ENCODE measurements around the gene SLC22A15.
A peak's percentile ranks its signal among the peaks of the same experiment; 100 is the strongest.
"Not testable (repeated sequence)": the region's sequence is repeated elsewhere in the genome, so short reads cannot be mapped to it uniquely, and the experiment has no call there.

The SLC22A15 gene

GRCh38 chr1:115982400-115982799 is 6.1 kb downstream of the SLC22A15 start:
- no peak for TF ChIP-seq POLR2A (IDR thresholded peaks at IDR 0.05; ENCODE audit: extremely low read depth, insufficient read length)
- TF ChIP-seq MAX (IDR thresholded peaks at IDR 0.05; ENCODE audit: low read depth, low read length) = no peak
- TF ChIP-seq CTCF (IDR thresholded peaks at IDR 0.05; ENCODE audit: low read depth, low read length) = no peak
- no peak; the same call in 1 of the 2 replicates for TF ChIP-seq MYC (IDR thresholded peaks at IDR 0.05; ENCODE audit: low read depth, low read length)
- peak; percentile 64 for DNase-seq (ENCODE audit: low read depth)
- H3K4me3 ChIP-seq (ENCODE audit: low read depth, low read length) = peak overlapping the region; percentile 38

- TF ChIP-seq POLR2A (IDR thresholded peaks at IDR 0.05; ENCODE audit: extremely low read depth, insufficient read length) = no peak
- no peak for TF ChIP-seq MAX (IDR thresholded peaks at IDR 0.05; ENCODE audit: low read depth, low read length)
- TF ChIP-seq CTCF (IDR thresholded peaks at IDR 0.05; ENCODE audit: low read depth, low read length) = no peak
- no peak for TF ChIP-seq MYC (IDR thresholded peaks at IDR 0.05; ENCODE audit: low read depth, low read length)
- no peak for DNase-seq (ENCODE audit: low read depth)
- no peak overlapping the region for H3K4me3 ChIP-seq (ENCODE audit: low read depth, low read length)
These were observed 7.3 kb downstream of the SLC22A15 start for GRCh38 chr1:115983584-115983983.

DNA sequence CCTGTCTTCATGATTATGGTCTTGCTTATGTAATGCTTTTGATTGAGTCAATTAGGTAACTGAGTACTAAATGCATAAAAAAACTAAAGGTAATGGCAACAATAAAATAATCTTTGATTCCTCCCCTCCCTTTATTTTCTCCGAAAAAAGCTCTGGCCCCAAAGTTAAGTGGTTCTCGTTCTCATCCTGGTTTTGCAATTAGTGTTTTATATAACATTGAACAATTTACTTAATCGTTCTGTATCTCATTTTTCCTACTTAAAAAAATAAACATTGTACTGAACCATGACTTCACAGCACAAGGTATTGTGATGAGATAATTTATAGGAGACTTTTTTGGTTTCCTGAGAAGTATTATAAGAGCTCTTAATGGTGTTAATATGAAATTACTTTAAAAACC is 11.3 kb downstream of the SLC22A15 start:
- TF ChIP-seq MAX (IDR thresholded peaks at IDR 0.05; ENCODE audit: low read depth, low read length) (no peak), POLR2A (IDR thresholded peaks at IDR 0.05; ENCODE audit: extremely low read depth, insufficient read length) (no peak), CTCF (IDR thresholded peaks at IDR 0.05; ENCODE audit: low read depth, low read length) (no peak), MYC (IDR thresholded peaks at IDR 0.05; ENCODE audit: low read depth, low read length) (no peak)
- no peak for DNase-seq (ENCODE audit: low read depth)
- H3K4me3 ChIP-seq (ENCODE audit: low read depth, low read length) = no peak overlapping the region

DNA sequence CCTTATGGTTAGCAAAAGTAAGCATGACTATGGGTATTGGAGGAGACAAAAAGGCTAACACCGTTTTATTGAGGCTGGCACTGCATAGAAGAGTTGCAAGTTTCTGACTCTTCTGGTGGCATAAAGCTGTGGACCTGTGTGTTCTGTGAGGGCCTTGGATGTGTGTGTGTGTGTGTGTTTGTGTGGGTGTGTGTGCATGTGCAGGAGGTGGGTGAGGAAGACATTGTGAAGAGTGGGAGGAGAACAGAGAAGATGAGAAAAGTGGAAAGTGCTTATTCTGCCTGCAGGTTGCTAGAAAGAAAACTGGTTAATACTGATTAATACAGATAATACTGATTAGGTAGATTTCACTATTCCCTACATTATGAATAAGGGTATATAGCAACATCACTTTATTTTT is 12.6 kb downstream of the SLC22A15 start:
- H3K4me3 ChIP-seq (ENCODE audit: low read depth, low read length) = no peak overlapping the region
- DNase-seq (ENCODE audit: low read depth) = no peak
- no peak for TF ChIP-seq MYC (IDR thresholded peaks at IDR 0.05; ENCODE audit: low read depth, low read length)
- no peak for TF ChIP-seq CTCF (IDR thresholded peaks at IDR 0.05; ENCODE audit: low read depth, low read length)
- no peak for TF ChIP-seq POLR2A (IDR thresholded peaks at IDR 0.05; ENCODE audit: extremely low read depth, insufficient read length)
- TF ChIP-seq MAX (IDR thresholded peaks at IDR 0.05; ENCODE audit: low read depth, low read length) = no peak

DNA sequence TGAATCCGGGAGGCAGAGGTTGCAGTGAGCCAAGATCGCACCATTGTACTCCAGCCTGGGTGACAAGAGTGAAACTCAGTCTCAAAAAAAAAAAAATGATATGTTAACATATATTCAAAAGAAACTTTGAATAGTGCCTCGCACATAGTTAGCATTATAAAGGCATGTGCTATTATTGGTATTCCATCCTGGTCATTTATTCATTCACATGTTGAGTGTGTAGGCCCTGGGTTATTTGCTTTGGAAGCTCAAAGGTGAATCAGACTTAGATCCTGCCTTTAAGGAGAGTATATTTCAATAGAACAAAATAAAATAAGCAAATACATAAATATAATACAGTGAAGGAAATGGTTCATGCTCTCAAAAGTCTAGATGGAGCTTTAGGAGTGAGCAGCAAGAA is 13.4 kb downstream of the SLC22A15 start:
- H3K4me3 ChIP-seq (ENCODE audit: low read depth, low read length) = no peak overlapping the region
- TF ChIP-seq MAX (IDR thresholded peaks at IDR 0.05; ENCODE audit: low read depth, low read length) (no peak), MYC (IDR thresholded peaks at IDR 0.05; ENCODE audit: low read depth, low read length) (no peak), CTCF (IDR thresholded peaks at IDR 0.05; ENCODE audit: low read depth, low read length) (no peak), POLR2A (IDR thresholded peaks at IDR 0.05; ENCODE audit: extremely low read depth, insufficient read length) (no peak)
- no peak for DNase-seq (ENCODE audit: low read depth)

DNA sequence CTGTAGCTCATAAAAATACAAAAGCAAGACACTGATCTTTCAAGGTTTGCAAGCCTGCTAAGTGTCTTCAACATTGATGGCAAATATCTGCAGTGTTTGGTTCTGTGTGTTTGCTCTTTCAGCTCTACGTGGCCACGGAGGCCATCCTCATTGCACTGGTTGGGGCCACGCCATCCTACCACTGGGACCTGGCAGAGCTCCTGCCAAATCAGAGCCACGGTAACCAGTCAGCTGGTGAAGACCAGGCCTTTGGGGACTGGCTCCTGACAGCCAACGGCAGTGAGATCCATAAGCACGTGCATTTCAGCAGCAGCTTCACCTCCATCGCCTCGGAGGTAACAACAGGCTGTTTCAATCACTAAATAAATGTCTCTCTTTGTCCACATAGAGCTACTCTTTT is 15.6 kb downstream of the SLC22A15 start:
- TF ChIP-seq MYC (IDR thresholded peaks at IDR 0.05; ENCODE audit: low read depth, low read length) (no peak), CTCF (IDR thresholded peaks at IDR 0.05; ENCODE audit: low read depth, low read length) (no peak), MAX (IDR thresholded peaks at IDR 0.05; ENCODE audit: low read depth, low read length) (no peak), POLR2A (IDR thresholded peaks at IDR 0.05; ENCODE audit: extremely low read depth, insufficient read length) (no peak)
- DNase-seq (ENCODE audit: low read depth) = no peak

GRCh38 chr1:115997921-115998320 is 21.6 kb downstream of the SLC22A15 start:
- H3K4me3 ChIP-seq (ENCODE audit: low read depth, low read length); DNase-seq (ENCODE audit: low read depth): not testable (repeated sequence)

More for the DNA sequence above, 15.6 kb downstream of the SLC22A15 start:
- no peak overlapping the region for H3K4me3 ChIP-seq (ENCODE audit: low read depth, low read length)
